Peyer's patch (tissue), 4 donors: ENCODE measurements around the gene ATCAY.
"Not testable (repeated sequence)": the region's sequence is repeated elsewhere in the genome, so short reads cannot be mapped to it uniquely, and the experiment has no call there.

Source experiments
- CTCF ChIP-seq, 6 experiments: fragments of 450-650 bp in 4 of 6; fragments of 200-600 bp in 2 of 6; sonication (generic) in 1 of 6; IDR thresholded peaks; one replicate each; pipeline ENCODE4 v1.5.1; 2017 to 2019; ENCODE audit warnings: antibody characterized with exemption in 6 of 6, mild to moderate bottlenecking in 3 of 6, moderate library complexity in 1 of 6
- POLR2A ChIP-seq, 2 donors: fragments of 450-650 bp; IDR thresholded peaks; one replicate each; pipeline ENCODE4 v1.5.1; 2017; ENCODE audit warnings: antibody characterized with exemption in 2 of 2, mild to moderate bottlenecking in 2 of 2, moderate library complexity in 2 of 2

GRCh38 chr19:3874695-3875094 lies 5.8 kb upstream of the ATCAY start:
- TF ChIP-seq CTCF, POLR2A (IDR thresholded peaks at IDR 0.05): not testable (repeated sequence)
